Measurements from ENCODE around the gene PPP2R2C. TPM values are rescaled to one million over a fixed set of nuclear protein-coding genes. Genes with fewer than 3 reads are reported as not detected.

Gene PPP2R2C
- polyA plus RNA-seq, 3 donors from 2014 or later: not detected

- Mint-ChIP-seq H3K9me3 (no peaks in the 10 kb centered on the region), H3K27ac (no peak overlapping the region)
Observed at GRCh38 chr4:6395466-6396228, 76.8 kb downstream of the PPP2R2C start.

GRCh38 chr4:6394671-6395081 lies 77.7 kb downstream of the PPP2R2C start:
- H3K36me3 Mint-ChIP-seq: no peaks in the 10 kb centered on the region
- H3K4me1 Mint-ChIP-seq: no peaks in the 10 kb centered on the region
- H3K27ac Mint-ChIP-seq: no peak overlapping the region
- no peak overlapping the region for H3K4me3 Mint-ChIP-seq
- peaks cover 2 to 6% (median 5%) of the 10 kb centered on the region in 3 donors for H3K27me3 Mint-ChIP-seq (ENCODE audit: low read depth in 3 of 3)
- no peak for DNase-seq
- H3K9me3 Mint-ChIP-seq: no peaks in the 10 kb centered on the region

More at GRCh38 chr4:6395466-6396228, 76.8 kb downstream of the PPP2R2C start:
- Mint-ChIP-seq H3K4me1 (no peaks in the 10 kb centered on the region), H3K36me3 (no peaks in the 10 kb centered on the region), H3K4me3 (no peak overlapping the region), H3K27me3 (ENCODE audit: low read depth in 3 of 3) (peaks cover 2 to 9% (median 6%) of the 10 kb centered on the region in 3 donors)
- no peak for DNase-seq

GRCh38 chr4:6393544-6394475 lies 78.6 kb downstream of the PPP2R2C start:
- DNase-seq: no peak
- no peak overlapping the region for H3K4me3 Mint-ChIP-seq
- no peaks in the 10 kb centered on the region for H3K36me3 Mint-ChIP-seq
- no peaks in the 10 kb centered on the region for H3K4me1 Mint-ChIP-seq
- H3K27me3 Mint-ChIP-seq (ENCODE audit: low read depth in 3 of 3): peaks cover 1 to 7% (median 5%) of the 10 kb centered on the region in 3 donors
- no peaks in the 10 kb centered on the region for H3K9me3 Mint-ChIP-seq
- no peak overlapping the region for H3K27ac Mint-ChIP-seq

GRCh38 chr4:6393066-6393465 lies 79.3 kb downstream of the PPP2R2C start:
- Mint-ChIP-seq H3K4me3 (no peak overlapping the region), H3K27me3 (ENCODE audit: low read depth in 3 of 3) (peaks cover 0 to 7% (median 5%) of the 10 kb centered on the region in 3 donors), H3K9me3 (no peaks in the 10 kb centered on the region), H3K4me1 (no peaks in the 10 kb centered on the region), H3K27ac (no peak overlapping the region), H3K36me3 (no peaks in the 10 kb centered on the region)
- no peak for DNase-seq

GRCh38 chr4:6392407-6392806 lies 80.0 kb downstream of the PPP2R2C start:
- H3K9me3 Mint-ChIP-seq: no peaks in the 10 kb centered on the region
- no peaks in the 10 kb centered on the region for H3K4me1 Mint-ChIP-seq
- H3K36me3 Mint-ChIP-seq: no peaks in the 10 kb centered on the region
- no peak overlapping the region for H3K4me3 Mint-ChIP-seq
- no peak for DNase-seq
- H3K27me3 Mint-ChIP-seq (ENCODE audit: low read depth in 3 of 3): peaks cover 0 to 7% (median 5%) of the 10 kb centered on the region in 3 donors
- no peak overlapping the region for H3K27ac Mint-ChIP-seq

- H3K27ac Mint-ChIP-seq: no peak overlapping the region
- DNase-seq: no peak
- no peaks in the 10 kb centered on the region for H3K4me1 Mint-ChIP-seq
- H3K36me3 Mint-ChIP-seq: no peaks in the 10 kb centered on the region
- H3K27me3 Mint-ChIP-seq (ENCODE audit: low read depth in 3 of 3): peaks cover 0 to 7% (median 5%) of the 10 kb centered on the region in 3 donors
- H3K4me3 Mint-ChIP-seq: no peak overlapping the region
- no peaks in the 10 kb centered on the region for H3K9me3 Mint-ChIP-seq
Observed at GRCh38 chr4:6391852-6392188, 80.6 kb downstream of the PPP2R2C start.

GRCh38 chr4:6391186-6391851 lies 81.1 kb downstream of the PPP2R2C start:
- H3K36me3 Mint-ChIP-seq: no peaks in the 10 kb centered on the region
- H3K27me3 Mint-ChIP-seq (ENCODE audit: low read depth in 3 of 3): peaks cover 0 to 7% (median 5%) of the 10 kb centered on the region in 3 donors
- no peak overlapping the region for H3K27ac Mint-ChIP-seq
- DNase-seq: no peak
- no peaks in the 10 kb centered on the region for H3K4me1 Mint-ChIP-seq
- H3K4me3 Mint-ChIP-seq: no peak overlapping the region
- H3K9me3 Mint-ChIP-seq: no peaks in the 10 kb centered on the region

GRCh38 chr4:6390356-6390755 lies 82.1 kb downstream of the PPP2R2C start:
- no peaks in the 10 kb centered on the region for H3K9me3 Mint-ChIP-seq
- H3K36me3 Mint-ChIP-seq: no peaks in the 10 kb centered on the region
- no peak overlapping the region for H3K4me3 Mint-ChIP-seq
- peaks cover 0 to 7% (median 5%) of the 10 kb centered on the region in 3 donors for H3K27me3 Mint-ChIP-seq (ENCODE audit: low read depth in 3 of 3)
- no peak overlapping the region for H3K27ac Mint-ChIP-seq
- H3K4me1 Mint-ChIP-seq: no peaks in the 10 kb centered on the region
- no peak for DNase-seq

GRCh38 chr4:6389142-6389825 lies 83.1 kb downstream of the PPP2R2C start:
- Mint-ChIP-seq H3K27ac (no peak overlapping the region), H3K4me1 (no peaks in the 10 kb centered on the region), H3K9me3 (no peaks in the 10 kb centered on the region), H3K36me3 (no peaks in the 10 kb centered on the region), H3K27me3 (ENCODE audit: low read depth in 3 of 3) (peaks cover 0 to 9% (median 5%) of the 10 kb centered on the region in 3 donors), H3K4me3 (no peak overlapping the region)
- DNase-seq: no peak

GRCh38 chr4:6388713-6389112 lies 83.7 kb downstream of the PPP2R2C start:
- DNase-seq: no peak
- Mint-ChIP-seq H3K27ac (no peak overlapping the region), H3K9me3 (no peaks in the 10 kb centered on the region), H3K4me1 (no peaks in the 10 kb centered on the region), H3K27me3 (ENCODE audit: low read depth in 3 of 3) (peaks cover under 1 to 9% (median 5%) of the 10 kb centered on the region in 3 donors), H3K4me3 (no peak overlapping the region), H3K36me3 (no peaks in the 10 kb centered on the region)

GRCh38 chr4:6387946-6388345 lies 84.5 kb downstream of the PPP2R2C start:
- no peaks in the 10 kb centered on the region for H3K4me1 Mint-ChIP-seq
- H3K27me3 Mint-ChIP-seq (ENCODE audit: low read depth in 3 of 3): peaks cover 3 to 10% (median 9%) of the 10 kb centered on the region in 3 donors
- H3K4me3 Mint-ChIP-seq: no peak overlapping the region
- no peaks in the 10 kb centered on the region for H3K36me3 Mint-ChIP-seq
- no peaks in the 10 kb centered on the region for H3K9me3 Mint-ChIP-seq
- no peak overlapping the region for H3K27ac Mint-ChIP-seq
- DNase-seq: no peak

- Mint-ChIP-seq H3K27me3 (ENCODE audit: low read depth in 3 of 3) (peaks cover 3 to 13% (median 7%) of the 10 kb centered on the region in 3 donors), H3K4me1 (no peaks in the 10 kb centered on the region), H3K9me3 (no peaks in the 10 kb centered on the region), H3K36me3 (no peaks in the 10 kb centered on the region), H3K27ac (no peak overlapping the region), H3K4me3 (no peak overlapping the region)
- DNase-seq: no peak
Observed at GRCh38 chr4:6386091-6386490, 86.3 kb downstream of the PPP2R2C start.

- no peak overlapping the region for H3K4me3 Mint-ChIP-seq
- peaks cover 3 to 11% (median 7%) of the 10 kb centered on the region in 3 donors for H3K27me3 Mint-ChIP-seq (ENCODE audit: low read depth in 3 of 3)
- no peak overlapping the region for H3K27ac Mint-ChIP-seq
- no peaks in the 10 kb centered on the region for H3K4me1 Mint-ChIP-seq
- H3K36me3 Mint-ChIP-seq: no peaks in the 10 kb centered on the region
- no peaks in the 10 kb centered on the region for H3K9me3 Mint-ChIP-seq
- DNase-seq: no peak
Observed at GRCh38 chr4:6385288-6385687, 87.1 kb downstream of the PPP2R2C start.
